A549 (cell line): ENCODE measurements around the gene SMR3B.

Experiments
- CBX8 ChIP-seq: fragments of 200-600 bp; sonication (generic); IDR thresholded peaks from 2 replicates; pipeline ENCODE4 v1.6.1; 2016
- CEBPB ChIP-seq, 2 experiments: fragments of >200 bp in 1 of 2; sonication (Bioruptor Twin) in 1 of 2; formaldehyde crosslinking in 1 of 2; IDR thresholded peaks; 2 replicates each; pipeline ENCODE4 v1.6.1; 2012 to 2016
- EHF ChIP-seq: fragments of 250-450 bp; sonication (Bioruptor Pico); IDR thresholded peaks from 2 replicates; pipeline ENCODE4 v1.5.0; 2020; ENCODE audit warnings: mild to moderate bottlenecking
- EP300 ChIP-seq, 2 experiments: fragments of >200 bp; sonication (Bioruptor Twin); formaldehyde crosslinking; IDR thresholded peaks; 2 replicates in 1 of 2; 3 replicates in 1 of 2; pipeline ENCODE4 v1.6.1; 2016 to 2017
- HDAC2 ChIP-seq: fragments of 200-600 bp; sonication (generic); IDR thresholded peaks from 2 replicates; pipeline ENCODE4 v1.6.1; 2016
- KDM1A ChIP-seq: fragments of 200-600 bp; sonication (generic); IDR thresholded peaks from 2 replicates; pipeline ENCODE4 v1.6.1; 2016; ENCODE audit warnings: low read depth, mild to moderate bottlenecking
- NFE2L2 ChIP-seq: fragments of 150-350 bp; conservative IDR thresholded peaks from 2 replicates; pipeline ENCODE4 v1.6.1; 2014; ENCODE audit warnings: low read length
- POLR2A ChIP-seq: IDR thresholded peaks from 2 replicates; pipeline ENCODE4 v1.6.1; 2012; ENCODE audit warnings: mild to moderate bottlenecking, low read length
- POLR2AphosphoS2 ChIP-seq: conservative IDR thresholded peaks from 2 replicates; pipeline ENCODE4 v1.6.1; 2012; ENCODE audit warnings: low read length, improper control_type of control experiment, inconsistent platforms
- RCOR1 ChIP-seq: fragments of 150-350 bp; IDR thresholded peaks from 2 replicates; pipeline ENCODE4 v1.6.1; 2014; ENCODE audit warnings: antibody characterized with exemption, low read length, low read depth
- RFX5 ChIP-seq: fragments of 450-650 bp; IDR thresholded peaks from 2 replicates; pipeline ENCODE4 v1.7.1; 2014; ENCODE audit warnings: antibody characterized with exemption, mild to moderate bottlenecking, moderate library complexity
- ZFP36 ChIP-seq: fragments of 450-650 bp; IDR thresholded peaks from 2 replicates; pipeline ENCODE4 v1.6.1; 2014; ENCODE audit warnings: borderline replicate concordance; ENCODE audit not compliant: partially characterized antibody
- TF ChIP-seq, protein P1 (sequence below): fragments of 200-600 bp; sonication (generic); IDR thresholded peaks from 2 replicates; pipeline ENCODE4 v1.6.1; 2016; ENCODE audit warnings: antibody characterized with exemption, mild to moderate bottlenecking, moderate library complexity
- TF ChIP-seq, protein P2 (sequence below): fragments of >200 bp; sonication (Bioruptor Twin); formaldehyde crosslinking; IDR thresholded peaks from 3 replicates; pipeline ENCODE4 v1.5.1; 2016

DNA sequence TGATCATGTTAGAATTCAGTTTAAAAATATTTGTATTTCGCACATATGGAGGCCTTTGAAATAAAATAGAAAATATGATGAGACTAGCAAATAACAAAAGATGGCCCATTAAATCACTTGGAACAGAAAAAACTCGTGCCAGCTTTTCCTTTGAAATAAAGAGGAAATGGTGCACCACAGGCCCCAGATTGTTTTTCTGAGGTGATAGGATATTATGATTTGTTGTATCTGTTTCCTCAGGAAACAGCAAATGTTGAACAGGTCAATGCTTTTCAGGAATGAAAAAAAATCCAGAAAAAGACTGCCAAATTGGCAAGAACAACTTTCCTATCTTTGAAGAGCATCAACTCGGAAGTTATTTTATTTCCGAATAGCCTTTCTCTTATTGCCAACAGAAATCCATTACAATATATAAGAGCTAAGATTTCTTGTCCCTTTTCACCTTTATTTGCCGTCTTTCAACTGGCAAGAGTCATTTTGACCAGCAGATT is at the start of gene SMR3B:
- TF ChIP-seq CBX8 (no peak), EP300 (IDR thresholded peaks at IDR 0.05) (no peak), RCOR1 (no peak), HDAC2 (no peak), KDM1A (no peak), CEBPB (IDR thresholded peaks at IDR 0.05) (no peak), NFE2L2 (no peak), RFX5 (no peak), EHF (CRISPR knock-in tag) (no peak), POLR2AphosphoS2 (no peak), POLR2A (no peak), ZFP36 (no peak)
- TF ChIP-seq, protein P1, sequence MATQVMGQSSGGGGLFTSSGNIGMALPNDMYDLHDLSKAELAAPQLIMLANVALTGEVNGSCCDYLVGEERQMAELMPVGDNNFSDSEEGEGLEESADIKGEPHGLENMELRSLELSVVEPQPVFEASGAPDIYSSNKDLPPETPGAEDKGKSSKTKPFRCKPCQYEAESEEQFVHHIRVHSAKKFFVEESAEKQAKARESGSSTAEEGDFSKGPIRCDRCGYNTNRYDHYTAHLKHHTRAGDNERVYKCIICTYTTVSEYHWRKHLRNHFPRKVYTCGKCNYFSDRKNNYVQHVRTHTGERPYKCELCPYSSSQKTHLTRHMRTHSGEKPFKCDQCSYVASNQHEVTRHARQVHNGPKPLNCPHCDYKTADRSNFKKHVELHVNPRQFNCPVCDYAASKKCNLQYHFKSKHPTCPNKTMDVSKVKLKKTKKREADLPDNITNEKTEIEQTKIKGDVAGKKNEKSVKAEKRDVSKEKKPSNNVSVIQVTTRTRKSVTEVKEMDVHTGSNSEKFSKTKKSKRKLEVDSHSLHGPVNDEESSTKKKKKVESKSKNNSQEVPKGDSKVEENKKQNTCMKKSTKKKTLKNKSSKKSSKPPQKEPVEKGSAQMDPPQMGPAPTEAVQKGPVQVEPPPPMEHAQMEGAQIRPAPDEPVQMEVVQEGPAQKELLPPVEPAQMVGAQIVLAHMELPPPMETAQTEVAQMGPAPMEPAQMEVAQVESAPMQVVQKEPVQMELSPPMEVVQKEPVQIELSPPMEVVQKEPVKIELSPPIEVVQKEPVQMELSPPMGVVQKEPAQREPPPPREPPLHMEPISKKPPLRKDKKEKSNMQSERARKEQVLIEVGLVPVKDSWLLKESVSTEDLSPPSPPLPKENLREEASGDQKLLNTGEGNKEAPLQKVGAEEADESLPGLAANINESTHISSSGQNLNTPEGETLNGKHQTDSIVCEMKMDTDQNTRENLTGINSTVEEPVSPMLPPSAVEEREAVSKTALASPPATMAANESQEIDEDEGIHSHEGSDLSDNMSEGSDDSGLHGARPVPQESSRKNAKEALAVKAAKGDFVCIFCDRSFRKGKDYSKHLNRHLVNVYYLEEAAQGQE, result no peak
- TF ChIP-seq, protein P2, sequence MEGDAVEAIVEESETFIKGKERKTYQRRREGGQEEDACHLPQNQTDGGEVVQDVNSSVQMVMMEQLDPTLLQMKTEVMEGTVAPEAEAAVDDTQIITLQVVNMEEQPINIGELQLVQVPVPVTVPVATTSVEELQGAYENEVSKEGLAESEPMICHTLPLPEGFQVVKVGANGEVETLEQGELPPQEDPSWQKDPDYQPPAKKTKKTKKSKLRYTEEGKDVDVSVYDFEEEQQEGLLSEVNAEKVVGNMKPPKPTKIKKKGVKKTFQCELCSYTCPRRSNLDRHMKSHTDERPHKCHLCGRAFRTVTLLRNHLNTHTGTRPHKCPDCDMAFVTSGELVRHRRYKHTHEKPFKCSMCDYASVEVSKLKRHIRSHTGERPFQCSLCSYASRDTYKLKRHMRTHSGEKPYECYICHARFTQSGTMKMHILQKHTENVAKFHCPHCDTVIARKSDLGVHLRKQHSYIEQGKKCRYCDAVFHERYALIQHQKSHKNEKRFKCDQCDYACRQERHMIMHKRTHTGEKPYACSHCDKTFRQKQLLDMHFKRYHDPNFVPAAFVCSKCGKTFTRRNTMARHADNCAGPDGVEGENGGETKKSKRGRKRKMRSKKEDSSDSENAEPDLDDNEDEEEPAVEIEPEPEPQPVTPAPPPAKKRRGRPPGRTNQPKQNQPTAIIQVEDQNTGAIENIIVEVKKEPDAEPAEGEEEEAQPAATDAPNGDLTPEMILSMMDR, result no peak
